HS-27A (cell line): ENCODE data around the gene ZNF836.
"Not testable (repeated sequence)": the region's sequence is repeated elsewhere in the genome, so short reads cannot be mapped to it uniquely, and the experiment has no call there.

Experiments used
- DNase-seq: peaks from one replicate; pipeline ENCODE4 v3.0.0-alpha.2; 2012; ENCODE audit warnings: low read depth, missing footprints

ZNF836 gene

DNA sequence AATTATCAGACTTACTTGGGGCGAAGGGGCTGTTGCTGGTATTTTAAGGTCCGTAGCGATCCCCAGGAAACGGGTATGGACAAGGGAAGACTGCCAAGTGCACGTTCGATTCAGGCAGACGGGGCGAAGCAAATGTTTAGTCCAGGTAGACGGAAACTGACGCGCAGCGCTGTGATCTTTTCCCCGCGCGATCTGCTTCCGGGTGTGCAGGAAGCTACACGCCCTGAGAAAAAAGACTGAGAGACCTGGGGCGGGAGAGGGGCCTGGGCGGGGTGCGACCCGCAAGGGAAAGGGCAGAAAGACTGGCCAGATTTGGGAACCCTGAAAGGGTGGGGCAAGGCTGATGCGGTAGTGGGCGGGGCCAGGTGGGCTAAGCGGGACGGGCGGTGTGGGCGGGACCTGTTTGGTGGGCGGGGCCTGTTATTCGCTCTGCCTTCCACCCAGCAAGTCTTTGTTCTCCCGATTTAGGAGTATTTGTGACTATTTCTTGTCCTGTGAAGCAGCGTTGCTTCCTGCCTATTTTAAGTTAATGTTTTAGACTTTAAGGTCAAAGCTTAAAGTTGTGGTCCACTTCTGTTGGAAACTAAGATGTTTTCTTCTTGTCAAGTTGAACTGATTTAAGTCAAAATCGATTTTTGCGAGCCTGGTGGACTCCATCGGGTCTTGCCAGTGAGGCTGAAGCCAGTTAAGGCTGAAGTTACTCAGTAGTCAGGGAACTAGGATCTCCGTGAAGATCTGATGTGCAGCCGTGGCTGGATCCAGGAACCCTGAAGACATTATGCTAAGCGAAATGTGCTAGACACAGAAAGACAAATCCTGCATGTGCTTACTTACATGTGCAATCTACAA lies at the start of gene ZNF836:
Gene ZNF836 (minus strand): TSS at position 301 of the 849 bp plus-strand sequence. CDS start 3,549 bp downstream, outside the sequence.
- DNase-seq, result peak; percentile 12

DNA sequence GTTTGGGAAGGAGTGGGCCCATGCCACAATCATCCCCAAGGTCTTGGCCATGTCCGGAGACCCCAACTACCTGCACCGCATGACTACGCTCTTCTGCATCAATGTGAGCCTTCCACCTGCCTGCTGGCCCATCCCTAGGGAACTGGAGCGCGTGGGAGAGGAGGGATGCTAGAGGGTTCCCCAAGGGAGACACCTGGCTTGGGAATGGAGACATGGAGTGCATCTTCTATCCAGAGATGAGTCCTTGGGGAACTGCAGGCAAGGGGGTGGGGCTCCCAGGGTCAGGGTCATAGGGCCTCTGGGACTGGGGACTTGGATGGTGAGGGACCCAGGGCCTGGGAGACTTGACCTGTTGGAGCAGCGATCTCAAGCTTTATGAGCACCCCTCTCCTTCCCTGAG lies 49.6 kb upstream of the ZNF836 start:
- DNase-seq, result no peak

DNA sequence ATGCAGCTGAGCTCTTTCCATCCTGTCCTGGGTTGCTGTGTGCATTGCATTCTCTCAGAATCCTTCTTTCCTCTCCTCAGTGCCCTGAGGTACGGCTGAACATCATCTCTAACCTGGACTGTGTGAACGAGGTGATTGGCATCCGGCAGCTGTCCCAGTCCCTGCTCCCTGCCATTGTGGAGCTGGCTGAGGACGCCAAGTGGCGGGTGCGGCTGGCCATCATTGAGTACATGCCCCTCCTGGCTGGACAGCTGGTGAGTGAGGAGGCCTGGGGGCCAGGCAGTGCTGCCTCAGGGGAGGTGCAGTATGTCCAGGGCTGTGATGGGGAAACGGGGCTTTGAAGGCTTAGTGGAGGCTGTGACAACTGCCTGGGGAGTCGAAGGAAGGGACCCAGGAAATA lies 48.2 kb upstream of the ZNF836 start:
- no peak for DNase-seq

DNA sequence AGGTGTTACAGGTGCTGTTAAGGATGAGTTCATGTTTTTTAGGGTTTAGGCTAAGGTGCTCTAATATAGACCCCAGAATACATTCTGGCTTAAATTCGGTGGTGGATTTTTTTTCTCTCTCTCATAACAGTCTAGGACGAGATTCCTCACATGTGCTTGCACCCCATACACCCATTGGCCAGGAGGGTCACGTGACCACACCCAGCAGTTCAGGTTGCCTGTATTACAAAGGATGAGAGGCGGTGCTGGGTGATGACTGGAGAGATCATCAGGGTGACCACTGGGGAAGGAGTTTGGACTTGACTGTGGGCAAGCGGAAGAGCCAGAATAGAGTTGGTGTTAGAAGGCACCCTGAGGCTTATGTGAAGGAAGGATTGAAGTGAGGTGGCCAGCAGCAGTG lies 46.2 kb upstream of the ZNF836 start:
- DNase-seq, result no peak

DNA sequence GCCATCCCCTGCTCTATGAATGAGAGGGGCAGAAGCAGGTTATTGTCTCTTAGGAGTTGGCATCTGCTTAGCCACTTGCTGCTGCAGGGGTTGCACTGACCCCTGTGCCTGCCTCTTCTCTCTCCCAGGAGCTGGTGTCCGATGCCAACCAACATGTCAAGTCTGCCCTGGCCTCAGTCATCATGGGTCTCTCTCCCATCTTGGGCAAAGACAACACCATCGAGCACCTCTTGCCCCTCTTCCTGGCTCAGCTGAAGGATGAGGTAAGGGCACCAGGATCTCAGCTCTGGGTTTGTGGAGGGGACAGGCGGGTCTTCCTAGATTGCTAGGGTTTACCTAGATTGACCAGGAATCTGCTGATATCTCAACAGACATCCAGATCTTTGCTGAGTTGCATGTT lies 45.0 kb upstream of the ZNF836 start:
- no peak for DNase-seq

DNA sequence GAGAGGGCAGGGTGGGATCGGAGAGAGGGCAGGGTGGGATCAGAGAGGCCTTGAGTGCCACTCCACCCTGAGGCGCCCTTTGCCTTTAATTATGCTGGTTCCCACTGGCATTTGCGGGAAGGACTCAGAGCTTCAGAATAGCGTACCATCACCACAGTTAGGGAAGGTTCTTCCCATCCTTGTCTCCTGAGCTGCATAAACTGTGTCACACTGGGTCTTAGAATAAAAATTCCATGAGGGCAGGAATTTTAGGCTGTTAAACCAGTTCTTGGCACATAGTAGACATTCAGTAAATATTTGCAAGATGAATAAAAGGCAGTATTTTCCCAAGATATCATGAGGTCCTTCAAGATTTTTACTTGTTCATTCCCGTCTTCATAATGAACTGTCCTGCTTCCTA lies 42.8 kb upstream of the ZNF836 start:
- no peak for DNase-seq

DNA sequence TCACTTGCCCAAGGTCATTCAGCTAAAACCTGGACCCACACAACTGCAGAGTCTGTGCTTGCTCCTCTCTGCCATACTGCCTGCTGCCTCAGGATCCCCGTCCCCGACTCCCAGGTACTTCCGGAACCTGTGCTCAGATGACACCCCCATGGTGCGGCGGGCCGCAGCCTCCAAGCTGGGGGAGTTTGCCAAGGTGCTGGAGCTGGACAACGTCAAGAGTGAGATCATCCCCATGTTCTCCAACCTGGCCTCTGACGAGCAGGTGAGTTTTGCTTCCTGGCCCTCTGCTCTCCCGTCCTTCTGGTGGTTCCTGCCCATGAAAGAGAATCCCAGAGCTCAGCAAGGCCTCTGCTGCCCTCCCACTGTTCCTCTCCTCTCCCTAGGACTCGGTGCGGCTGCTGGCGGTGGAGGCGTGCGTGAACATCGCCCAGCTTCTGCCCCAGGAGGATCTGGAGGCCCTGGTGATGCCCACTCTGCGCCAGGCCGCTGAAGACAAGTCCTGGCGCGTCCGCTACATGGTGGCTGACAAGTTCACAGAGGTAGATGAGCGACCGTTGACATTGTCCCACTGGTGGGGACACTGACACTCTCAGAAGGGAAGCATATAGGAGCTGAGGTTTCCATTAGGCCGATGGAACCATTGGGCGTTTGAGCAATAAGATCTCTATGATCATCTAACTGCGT lies 41.3 kb upstream of the ZNF836 start:
- DNase-seq, result no peak

DNA sequence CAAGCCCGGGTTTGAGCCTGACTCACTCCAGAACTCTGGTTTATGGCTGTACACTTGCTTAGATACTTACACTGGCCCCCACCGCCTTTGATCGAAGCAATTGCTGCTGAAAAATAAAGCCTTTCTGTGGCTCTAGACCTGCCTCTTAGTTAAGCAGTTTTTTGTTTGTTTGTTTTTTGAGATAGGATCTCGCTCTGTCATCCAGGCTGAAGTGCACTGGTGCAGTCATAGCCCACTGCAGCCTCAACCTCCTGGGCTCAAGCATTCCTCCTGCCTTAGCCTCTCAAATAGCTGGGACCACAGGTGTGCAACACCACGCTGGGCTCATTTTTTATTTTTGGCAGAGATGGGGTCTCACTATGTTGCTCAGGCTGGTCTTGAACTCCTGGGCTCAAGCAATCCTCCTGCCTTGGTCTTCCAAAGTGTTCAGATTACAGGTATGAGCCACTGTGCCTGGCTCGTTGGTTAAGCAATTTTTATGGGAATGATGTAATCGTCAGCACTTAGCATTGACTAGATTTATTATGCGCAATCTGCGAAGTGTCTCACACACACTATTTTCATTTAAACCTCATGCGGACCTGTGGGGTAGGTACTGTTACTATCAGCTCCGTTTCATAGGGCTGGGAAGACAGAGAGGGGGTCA lies 40.6 kb upstream of the ZNF836 start:
- DNase-seq, result no peak

DNA sequence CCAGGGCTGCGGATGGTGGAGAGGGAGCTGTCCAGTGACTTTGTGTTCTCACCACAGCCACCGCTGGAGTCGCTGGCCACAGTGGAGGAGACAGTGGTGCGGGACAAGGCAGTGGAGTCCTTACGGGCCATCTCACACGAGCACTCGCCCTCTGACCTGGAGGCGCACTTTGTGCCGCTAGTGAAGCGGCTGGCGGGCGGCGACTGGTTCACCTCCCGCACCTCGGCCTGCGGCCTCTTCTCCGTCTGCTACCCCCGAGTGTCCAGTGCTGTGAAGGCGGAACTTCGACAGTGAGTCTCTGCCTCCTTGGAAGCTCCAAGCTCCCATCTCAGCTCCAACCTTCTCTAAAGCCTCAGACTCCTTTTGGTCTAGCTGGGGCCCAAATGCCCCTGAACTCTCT lies 39.8 kb upstream of the ZNF836 start:
- no peak for DNase-seq

DNA sequence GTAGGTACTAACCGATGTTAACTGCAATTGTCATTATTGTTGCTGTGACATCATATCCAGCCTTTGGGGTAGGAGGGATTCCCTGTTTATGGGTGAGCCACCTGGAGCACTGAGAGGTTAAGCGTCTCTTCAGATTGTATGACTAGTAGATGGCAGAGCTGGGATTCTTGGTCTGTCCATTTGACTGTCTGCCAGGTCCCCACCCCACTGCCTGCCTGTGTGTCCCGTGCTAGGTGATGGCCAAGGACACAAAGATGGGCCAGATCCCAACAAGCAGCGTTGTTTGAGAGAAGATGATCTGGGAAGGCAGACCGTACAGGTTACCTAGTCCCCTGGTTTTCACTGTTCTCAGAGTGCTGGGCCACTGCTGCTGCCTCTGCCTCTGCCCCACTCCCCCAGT lies 35.1 kb upstream of the ZNF836 start:
- DNase-seq, result no peak

DNA sequence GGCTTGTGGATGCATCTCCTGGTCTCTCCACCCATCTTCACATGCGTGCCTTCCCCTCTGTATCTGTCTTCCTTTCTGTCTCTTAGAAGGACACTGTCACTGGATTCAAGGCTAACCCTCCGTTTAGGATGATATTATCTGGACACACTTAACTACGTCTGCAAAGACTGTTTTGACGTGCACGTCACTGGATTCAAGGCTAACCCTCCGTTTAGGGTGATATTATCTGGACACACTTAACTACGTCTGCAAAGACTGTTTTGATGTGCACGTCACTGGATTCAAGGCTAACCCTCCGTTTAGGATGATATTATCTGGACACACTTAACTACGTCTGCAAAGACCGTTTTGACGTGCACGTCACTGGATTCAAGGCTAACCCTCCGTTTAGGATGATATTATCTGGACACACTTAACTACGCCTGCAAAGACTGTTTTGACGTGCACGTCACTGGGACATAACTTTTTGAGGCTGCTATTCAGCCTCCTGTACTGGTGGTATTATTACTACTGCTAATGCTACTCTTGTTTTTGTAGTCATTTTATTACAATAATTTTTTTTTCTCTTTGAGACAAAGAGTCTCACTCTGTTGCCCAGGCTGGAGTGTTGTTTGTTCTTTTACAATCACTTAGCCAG lies 29.5 kb upstream of the ZNF836 start:
- not testable (repeated sequence) for DNase-seq

DNA sequence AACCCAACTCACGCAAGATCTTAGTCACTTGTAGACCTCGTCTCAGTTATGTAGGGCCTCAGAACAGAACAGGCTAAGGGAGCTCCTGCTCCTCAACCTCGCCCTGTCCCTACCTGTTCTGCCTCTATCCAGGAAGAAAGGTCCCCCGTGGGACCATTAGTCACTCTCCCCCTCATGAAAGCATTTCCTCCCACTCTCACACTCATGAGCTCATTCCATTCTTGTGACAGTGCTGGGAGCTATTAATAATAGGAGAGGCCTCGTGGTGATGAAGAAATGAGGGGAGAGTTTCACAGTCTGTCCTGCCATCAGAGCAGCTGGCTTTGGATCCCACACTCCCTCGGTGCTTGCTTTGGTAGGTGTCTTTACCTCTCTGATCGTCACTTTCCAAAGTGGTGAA lies 28.6 kb upstream of the ZNF836 start:
- DNase-seq, result no peak

DNA sequence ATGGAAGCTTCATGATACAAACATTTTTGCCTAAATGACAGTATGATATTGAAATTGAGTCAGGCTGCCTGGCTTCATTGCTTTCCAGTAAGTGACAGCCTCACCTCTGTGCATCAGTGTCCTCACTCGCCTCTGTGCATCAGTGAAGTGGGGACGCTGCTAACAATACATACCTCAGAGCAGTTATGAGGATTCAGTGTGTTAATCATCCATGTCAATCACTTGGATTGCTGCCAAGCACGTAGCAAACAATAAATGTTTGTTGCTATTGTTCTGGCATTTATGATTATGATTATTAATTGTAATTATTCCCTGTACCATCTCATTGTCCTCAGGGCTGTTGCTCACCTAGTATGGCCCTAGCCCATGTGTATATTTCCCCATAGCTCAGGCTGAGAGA lies 27.3 kb upstream of the ZNF836 start:
- no peak for DNase-seq

DNA sequence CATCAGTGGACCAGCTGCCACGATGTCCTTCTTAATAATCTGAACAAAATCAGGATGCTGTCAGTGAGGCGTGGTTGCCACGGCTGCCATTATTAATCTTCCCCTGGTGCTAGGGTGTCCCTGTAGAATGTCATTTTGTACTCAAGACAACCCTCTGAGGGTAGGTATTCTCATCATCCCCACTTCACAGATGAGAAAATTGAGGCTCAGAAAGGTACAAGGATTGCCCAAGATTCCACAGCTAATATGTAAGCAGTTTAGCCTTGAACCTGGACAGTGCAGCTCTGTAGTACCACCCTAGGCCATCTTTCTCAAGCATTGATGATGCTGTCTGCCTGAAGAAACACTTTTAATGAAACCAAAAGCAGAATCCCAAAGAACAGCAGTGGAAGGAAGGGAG lies 26.5 kb upstream of the ZNF836 start:
- no peak for DNase-seq

DNA sequence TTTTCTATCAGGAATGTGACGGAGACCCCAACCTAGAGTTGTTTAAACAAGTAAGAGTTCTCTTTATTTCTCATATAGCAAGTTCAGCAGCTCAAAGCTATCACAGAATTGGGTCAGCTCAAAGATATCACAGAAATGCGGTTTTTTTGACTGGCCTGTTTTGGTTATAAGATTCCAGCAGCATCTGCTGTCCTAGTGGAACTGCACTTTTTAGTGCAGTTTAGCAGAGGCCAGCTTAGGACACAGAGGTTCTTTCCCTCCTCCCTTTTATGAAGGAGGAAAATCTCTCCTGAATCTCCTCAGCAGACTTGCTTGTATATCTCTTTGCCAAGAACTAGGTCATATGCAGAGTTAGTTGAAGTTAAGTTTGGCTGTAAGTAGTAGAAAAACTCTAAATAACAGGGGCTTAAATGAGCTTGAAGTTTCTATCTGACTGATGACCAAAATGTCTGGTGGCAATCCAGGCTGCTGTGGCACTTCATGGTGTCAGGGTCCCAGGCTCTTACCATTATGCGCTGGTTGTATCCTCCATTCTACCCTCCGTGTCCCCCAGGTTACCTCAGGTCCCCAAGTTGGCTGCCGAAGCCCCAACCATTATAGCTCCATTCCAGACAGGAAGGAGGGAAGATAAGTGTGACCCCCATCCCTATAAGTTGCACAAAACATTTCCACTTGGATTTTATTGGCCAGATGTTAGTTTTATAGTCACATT lies 25.0 kb upstream of the ZNF836 start:
- no peak for DNase-seq

DNA sequence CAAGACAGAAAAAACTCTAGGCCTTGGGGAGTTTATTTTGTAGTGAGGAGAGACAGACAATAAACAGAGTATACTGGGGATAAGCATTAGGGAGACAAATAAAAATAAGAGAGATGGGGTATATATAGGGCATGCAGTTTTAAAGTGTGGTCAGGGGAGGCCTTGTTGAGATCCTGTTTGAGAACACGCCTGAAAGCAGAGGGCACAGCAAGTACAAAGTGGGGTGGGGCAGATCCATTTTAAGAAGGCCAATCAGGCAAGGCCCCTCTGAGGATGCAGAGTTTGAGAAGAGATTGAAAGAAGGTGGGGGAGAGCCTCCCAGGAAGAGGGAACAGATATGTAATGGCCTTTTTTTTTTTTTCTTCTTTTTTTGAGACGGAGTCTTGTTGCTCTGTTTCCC lies 20.5 kb upstream of the ZNF836 start:
- no peak for DNase-seq

DNA sequence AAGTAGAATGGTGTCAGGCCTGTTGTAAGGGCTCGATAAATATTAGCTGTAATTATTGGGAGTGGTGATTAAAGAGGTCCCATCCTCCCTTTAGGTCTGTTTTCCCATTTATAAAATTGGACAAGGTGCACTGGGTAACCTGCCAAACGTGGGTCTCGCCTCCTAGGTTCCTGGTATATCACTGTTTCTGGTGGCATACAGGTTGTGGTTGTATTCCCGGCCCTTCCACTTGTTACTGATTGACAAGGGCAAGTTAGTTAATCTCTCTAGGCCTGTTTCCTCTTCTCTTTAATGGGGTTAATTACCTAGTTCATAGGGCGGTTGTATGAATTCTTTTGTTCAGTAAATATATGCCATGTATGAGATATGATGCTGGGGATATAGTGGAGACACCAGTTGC lies 20.0 kb upstream of the ZNF836 start:
- no peak for DNase-seq

DNA sequence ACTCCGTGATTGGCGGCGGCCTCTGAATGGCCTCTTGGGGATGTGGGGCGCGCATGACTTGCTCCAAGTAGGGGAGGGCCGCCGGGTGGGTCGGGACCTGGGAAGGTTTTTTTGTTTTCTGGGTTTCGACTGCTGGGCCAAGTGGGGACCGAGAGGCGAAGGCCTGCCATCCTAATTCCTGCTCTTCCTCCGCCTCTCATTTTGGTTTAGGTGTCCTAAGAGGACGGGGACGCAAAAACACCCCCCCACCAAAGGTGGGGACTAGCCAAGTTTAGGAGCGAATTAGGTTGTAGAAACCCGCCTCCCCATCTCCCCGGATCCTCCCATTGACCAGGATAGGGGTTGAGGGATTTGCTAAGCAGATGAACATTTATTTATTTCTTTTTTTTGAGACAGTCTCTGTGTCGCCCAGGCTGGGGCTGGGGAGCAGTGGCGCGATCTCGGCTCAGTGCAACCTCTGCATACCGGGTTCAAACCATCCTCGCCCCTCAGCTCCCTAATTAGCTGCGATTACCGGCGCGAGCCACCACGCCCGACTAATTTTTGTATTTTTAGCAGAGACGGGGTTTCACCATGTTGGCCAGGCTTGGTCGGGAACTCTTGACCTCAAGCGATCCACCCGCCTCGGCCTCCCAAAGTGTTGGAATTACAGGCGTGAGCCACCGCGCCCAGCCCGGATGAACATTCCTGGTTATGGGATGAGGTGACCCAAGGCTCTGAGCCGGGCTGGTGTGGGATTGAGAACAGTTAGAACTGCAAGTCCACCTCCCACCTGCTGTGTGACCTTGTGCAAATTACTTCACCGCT lies 19.3 kb upstream of the ZNF836 start:
- DNase-seq, result no peak

DNA sequence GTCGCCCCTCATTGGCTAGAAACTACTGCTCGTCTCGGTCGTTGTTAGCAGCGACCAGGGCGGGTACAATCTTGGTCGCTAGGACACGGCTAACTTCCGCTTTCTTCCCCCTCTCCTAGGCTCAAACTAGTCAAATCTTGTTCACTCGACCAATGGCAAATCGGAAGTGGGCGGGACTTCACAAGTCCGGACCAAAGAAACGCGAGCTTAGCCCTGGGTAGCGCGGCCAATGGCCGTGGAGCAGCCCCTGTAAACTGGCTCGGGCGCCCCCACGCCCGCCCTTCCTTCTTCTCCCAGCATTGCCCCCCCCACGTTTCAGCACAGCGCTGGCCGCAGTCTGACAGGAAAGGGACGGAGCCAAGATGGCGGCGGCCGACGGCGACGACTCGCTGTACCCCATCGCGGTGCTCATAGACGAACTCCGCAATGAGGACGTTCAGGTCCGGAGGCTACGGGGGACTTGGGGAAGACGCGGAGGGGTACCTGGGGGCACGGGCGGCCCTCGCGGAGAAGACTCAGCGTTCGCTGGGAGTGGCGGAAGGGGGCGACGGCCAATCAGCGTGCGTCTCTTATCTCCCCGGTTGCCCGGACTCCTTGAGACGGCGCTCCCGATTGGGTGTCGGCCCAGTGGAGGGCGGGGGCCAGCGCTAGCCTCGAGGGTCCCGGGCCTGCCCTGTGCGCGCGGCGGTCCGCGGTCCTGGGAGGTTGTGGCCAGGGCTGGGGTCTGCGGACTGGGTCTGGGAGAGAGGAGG lies 18.5 kb upstream of the ZNF836 start, which contains the start of gene PPP2R1A:
Gene PPP2R1A (plus strand): TSS at position 318 of the 752 bp plus-strand sequence. CDS start 45 bp downstream, at position 363.
- peak; percentile 100 for DNase-seq
